ENCODE results near the gene C7orf57.

The C7orf57 gene

DNA sequence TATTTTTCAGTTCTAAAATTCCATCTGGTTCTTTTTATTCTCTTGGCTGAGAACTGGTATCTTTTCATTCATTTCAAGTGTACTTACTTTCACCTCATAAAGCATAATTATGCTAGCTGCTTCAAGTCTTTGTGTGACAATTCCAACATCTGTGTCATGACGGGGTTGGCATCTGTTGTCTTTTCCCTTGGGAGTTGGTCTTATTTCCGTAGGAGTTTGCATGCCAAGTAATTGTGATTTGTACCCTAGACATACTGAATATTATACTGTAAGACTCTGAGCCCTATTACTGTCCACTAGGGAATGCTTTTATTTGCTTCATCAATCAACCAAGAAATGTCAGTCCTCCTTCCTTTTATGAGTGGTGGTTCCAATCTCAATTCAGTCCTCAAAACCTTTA is 31.3 kb upstream of the C7orf57 start:
- H3K27ac ChIP-seq: no peak overlapping the region
- TF ChIP-seq POLR2AphosphoS5 (IDR thresholded peaks at IDR 0.05; ENCODE audit: borderline replicate concordance, low read depth, low read length) (no peak), FOXP2 (optimal IDR thresholded peaks at IDR 0.05; ENCODE audit: control extremely low read depth, extremely low read length, insufficient read depth) (no peak), EZH2 (IDR thresholded peaks at IDR 0.05) (no peak)
- H3K9ac ChIP-seq (ENCODE audit: insufficient read length): no peak overlapping the region
- no peak overlapping the region for H3K4me3 ChIP-seq
- no peaks in the 10 kb centered on the region for H3K9me3 ChIP-seq (ENCODE audit: low read depth, low read length)
- DNase-seq (ENCODE audit: low read depth, low spot score): no peak
- H3K36me3 ChIP-seq (ENCODE audit: insufficient read depth, low read length): no peaks in the 10 kb centered on the region

DNA sequence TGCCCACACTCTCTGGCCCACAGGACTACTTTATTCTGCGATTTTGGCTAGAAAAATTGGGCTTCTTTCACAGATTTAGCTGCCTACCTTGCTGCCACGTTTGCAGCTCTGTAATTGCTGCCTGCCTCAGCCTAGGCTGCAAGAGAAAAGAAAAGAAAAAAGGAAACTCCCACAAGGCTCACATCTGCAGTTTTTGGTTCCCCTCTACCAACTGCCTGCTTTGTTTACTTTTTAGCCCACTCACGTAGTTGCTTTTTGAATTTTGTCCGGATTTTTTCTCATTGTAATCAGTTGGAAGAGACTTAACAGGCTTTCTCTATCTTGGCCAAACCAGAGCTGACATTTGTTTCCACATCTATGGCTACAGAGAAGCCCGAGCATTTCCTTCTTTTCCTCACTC is 30.7 kb upstream of the C7orf57 start:
- no peak for TF ChIP-seq FOXP2 (optimal IDR thresholded peaks at IDR 0.05; ENCODE audit: control extremely low read depth, extremely low read length, insufficient read depth)
- TF ChIP-seq EZH2 (IDR thresholded peaks at IDR 0.05): no peak
- no peak for TF ChIP-seq POLR2AphosphoS5 (IDR thresholded peaks at IDR 0.05; ENCODE audit: borderline replicate concordance, low read depth, low read length)
- no peaks in the 10 kb centered on the region for H3K36me3 ChIP-seq (ENCODE audit: insufficient read depth, low read length)
- H3K9ac ChIP-seq (ENCODE audit: insufficient read length): no peak overlapping the region
- no peak overlapping the region for H3K4me3 ChIP-seq
- no peak overlapping the region for H3K27ac ChIP-seq
- DNase-seq (ENCODE audit: low read depth, low spot score): no peak
- no peaks in the 10 kb centered on the region for H3K9me3 ChIP-seq (ENCODE audit: low read depth, low read length)

GRCh38 chr7:48006866-48007265 is 28.5 kb upstream of the C7orf57 start:
- TF ChIP-seq POLR2AphosphoS5 (IDR thresholded peaks at IDR 0.05; ENCODE audit: borderline replicate concordance, low read depth, low read length) (no peak), FOXP2 (optimal IDR thresholded peaks at IDR 0.05; ENCODE audit: control extremely low read depth, extremely low read length, insufficient read depth) (no peak), EZH2 (IDR thresholded peaks at IDR 0.05) (no peak)
- H3K4me3 ChIP-seq: no peak overlapping the region
- no peak for DNase-seq (ENCODE audit: low read depth, low spot score)
- H3K9me3 ChIP-seq (ENCODE audit: low read depth, low read length): no peaks in the 10 kb centered on the region
- H3K27ac ChIP-seq: no peak overlapping the region
- no peak overlapping the region for H3K9ac ChIP-seq (ENCODE audit: insufficient read length)
- H3K36me3 ChIP-seq (ENCODE audit: insufficient read depth, low read length): no peaks in the 10 kb centered on the region

- Histone ChIP-seq H3K27ac (no peak overlapping the region), H3K36me3 (ENCODE audit: insufficient read depth, low read length) (no peaks in the 10 kb centered on the region), H3K4me3 (no peak overlapping the region), H3K9me3 (ENCODE audit: low read depth, low read length) (no peaks in the 10 kb centered on the region), H3K9ac (ENCODE audit: insufficient read length) (no peak overlapping the region)
- no peak for TF ChIP-seq POLR2AphosphoS5 (IDR thresholded peaks at IDR 0.05; ENCODE audit: borderline replicate concordance, low read depth, low read length)
- no peak for TF ChIP-seq FOXP2 (optimal IDR thresholded peaks at IDR 0.05; ENCODE audit: control extremely low read depth, extremely low read length, insufficient read depth)
- TF ChIP-seq EZH2 (IDR thresholded peaks at IDR 0.05): no peak
- no peak for DNase-seq (ENCODE audit: low read depth, low spot score)
These were observed 26.1 kb upstream of the C7orf57 start for GRCh38 chr7:48009257-48009656.

GRCh38 chr7:48009954-48010353 is 25.4 kb upstream of the C7orf57 start:
- Histone ChIP-seq H3K9me3 (ENCODE audit: low read depth, low read length) (no peaks in the 10 kb centered on the region), H3K9ac (ENCODE audit: insufficient read length) (no peak overlapping the region), H3K4me3 (no peak overlapping the region), H3K36me3 (ENCODE audit: insufficient read depth, low read length) (no peaks in the 10 kb centered on the region), H3K27ac (no peak overlapping the region)
- TF ChIP-seq EZH2 (IDR thresholded peaks at IDR 0.05): no peak
- no peak for TF ChIP-seq POLR2AphosphoS5 (IDR thresholded peaks at IDR 0.05; ENCODE audit: borderline replicate concordance, low read depth, low read length)
- TF ChIP-seq FOXP2 (optimal IDR thresholded peaks at IDR 0.05; ENCODE audit: control extremely low read depth, extremely low read length, insufficient read depth): no peak
- DNase-seq (ENCODE audit: low read depth, low spot score): no peak

- TF ChIP-seq EZH2 (IDR thresholded peaks at IDR 0.05): no peak
- no peak for TF ChIP-seq POLR2AphosphoS5 (IDR thresholded peaks at IDR 0.05; ENCODE audit: borderline replicate concordance, low read depth, low read length)
- no peak for TF ChIP-seq FOXP2 (optimal IDR thresholded peaks at IDR 0.05; ENCODE audit: control extremely low read depth, extremely low read length, insufficient read depth)
- no peak for DNase-seq (ENCODE audit: low read depth, low spot score)
- no peak overlapping the region for H3K9ac ChIP-seq (ENCODE audit: insufficient read length)
These were observed 24.0 kb upstream of the C7orf57 start for GRCh38 chr7:48011323-48011722.

DNA sequence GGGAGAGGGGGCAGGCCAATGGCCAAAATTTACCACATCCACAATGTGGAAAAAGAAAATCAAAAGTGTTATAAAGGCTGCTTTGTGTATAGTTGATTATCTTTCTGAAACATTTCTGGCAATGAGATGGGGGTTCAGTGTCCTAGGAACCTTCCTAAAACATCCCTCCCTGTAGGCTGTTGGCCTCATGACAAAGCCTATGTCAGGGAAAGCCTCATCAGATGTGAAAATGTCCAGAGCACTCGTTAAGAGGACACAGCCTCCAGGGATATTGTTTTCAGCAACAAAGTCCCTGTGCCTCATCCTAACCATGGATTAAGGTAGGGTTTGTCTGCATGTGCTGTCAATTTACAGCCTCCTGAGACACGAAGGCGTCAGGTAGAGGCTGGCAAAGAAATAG is 23.4 kb upstream of the C7orf57 start:
- no peaks in the 10 kb centered on the region for H3K9me3 ChIP-seq (ENCODE audit: low read depth, low read length)
- TF ChIP-seq POLR2AphosphoS5 (IDR thresholded peaks at IDR 0.05; ENCODE audit: borderline replicate concordance, low read depth, low read length) (no peak), EZH2 (IDR thresholded peaks at IDR 0.05) (no peak), FOXP2 (optimal IDR thresholded peaks at IDR 0.05; ENCODE audit: control extremely low read depth, extremely low read length, insufficient read depth) (no peak)
- no peaks in the 10 kb centered on the region for H3K36me3 ChIP-seq (ENCODE audit: insufficient read depth, low read length)
- H3K4me3 ChIP-seq: no peak overlapping the region
- no peak overlapping the region for H3K9ac ChIP-seq (ENCODE audit: insufficient read length)
- H3K27ac ChIP-seq: no peak overlapping the region
- DNase-seq (ENCODE audit: low read depth, low spot score): no peak

More at GRCh38 chr7:48011323-48011722, 24.0 kb upstream of the C7orf57 start:
- H3K4me3 ChIP-seq: no peak overlapping the region
- H3K36me3 ChIP-seq (ENCODE audit: insufficient read depth, low read length): no peaks in the 10 kb centered on the region
- no peak overlapping the region for H3K27ac ChIP-seq
- no peaks in the 10 kb centered on the region for H3K9me3 ChIP-seq (ENCODE audit: low read depth, low read length)

DNA sequence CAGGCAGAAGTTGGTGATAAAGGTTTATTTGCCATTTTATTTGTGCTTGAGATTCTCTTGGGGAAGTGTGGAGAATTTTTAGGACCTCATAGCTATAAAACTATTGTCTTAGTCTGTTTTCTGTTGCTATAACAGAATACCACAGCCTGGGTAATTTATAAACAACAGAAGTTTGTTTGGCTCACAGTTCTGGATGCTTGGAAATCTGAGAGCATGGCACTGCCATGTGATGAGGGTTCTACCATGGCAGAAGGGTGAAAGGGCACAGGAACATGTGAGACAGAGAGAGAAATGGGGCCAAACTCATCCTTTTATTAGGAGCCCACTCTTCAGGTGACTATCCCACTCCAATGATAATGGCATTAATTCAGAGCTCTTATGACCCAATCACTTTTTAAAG is 18.7 kb upstream of the C7orf57 start:
- Histone ChIP-seq H3K4me3 (no peak overlapping the region), H3K9me3 (ENCODE audit: low read depth, low read length) (no peaks in the 10 kb centered on the region), H3K27ac (no peak overlapping the region), H3K36me3 (ENCODE audit: insufficient read depth, low read length) (no peaks in the 10 kb centered on the region), H3K9ac (ENCODE audit: insufficient read length) (no peak overlapping the region)
- DNase-seq (ENCODE audit: low read depth, low spot score): no peak
- TF ChIP-seq EZH2 (IDR thresholded peaks at IDR 0.05): no peak
- no peak for TF ChIP-seq FOXP2 (optimal IDR thresholded peaks at IDR 0.05; ENCODE audit: control extremely low read depth, extremely low read length, insufficient read depth)
- TF ChIP-seq POLR2AphosphoS5 (IDR thresholded peaks at IDR 0.05; ENCODE audit: borderline replicate concordance, low read depth, low read length): no peak

DNA sequence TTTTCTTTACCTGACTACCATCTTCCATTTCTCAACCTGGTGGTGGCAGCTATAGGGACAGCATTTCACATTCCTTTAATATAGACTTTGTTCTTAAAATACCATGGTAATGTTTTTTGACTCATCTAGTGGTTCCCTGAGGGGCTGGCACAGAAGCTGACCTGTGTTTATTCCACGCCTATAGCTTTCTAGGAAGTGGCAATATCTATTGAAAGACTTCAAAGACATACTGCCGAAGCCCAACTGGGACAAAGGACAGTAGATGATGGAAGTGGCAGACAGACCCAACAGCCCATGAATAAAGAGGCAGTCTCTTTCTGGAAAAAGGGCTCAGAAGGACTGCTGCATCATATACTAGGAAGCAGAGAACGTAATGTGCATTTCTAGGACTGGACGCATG is 17.7 kb upstream of the C7orf57 start:
- Histone ChIP-seq H3K36me3 (ENCODE audit: insufficient read depth, low read length) (no peaks in the 10 kb centered on the region), H3K27ac (no peak overlapping the region), H3K9me3 (ENCODE audit: low read depth, low read length) (no peaks in the 10 kb centered on the region), H3K9ac (ENCODE audit: insufficient read length) (no peak overlapping the region), H3K4me3 (no peak overlapping the region)
- no peak for DNase-seq (ENCODE audit: low read depth, low spot score)
- TF ChIP-seq POLR2AphosphoS5 (IDR thresholded peaks at IDR 0.05; ENCODE audit: borderline replicate concordance, low read depth, low read length) (no peak), FOXP2 (optimal IDR thresholded peaks at IDR 0.05; ENCODE audit: control extremely low read depth, extremely low read length, insufficient read depth) (no peak), EZH2 (IDR thresholded peaks at IDR 0.05) (no peak)
